Right cardiac atrium (tissue), 5 donors: ENCODE measurements around the gene AP3S2. TPM values are rescaled to one million over a fixed set of nuclear protein-coding genes. Genes with fewer than 3 reads are reported as not detected.

Experiments used
- ATAC-seq, 2 donors: fragments of 200-7000 bp; cut with Tn5 transposase; one replicate each; pipeline versions ENCODE4 v1.8.0 to v1.9.1; 2020; ENCODE audit warnings: moderate library complexity in 2 of 2, mild to moderate bottlenecking in 1 of 2
- DNase-seq, 3 donors: peaks; one replicate each; pipeline ENCODE4 v3.0.0-alpha.2; 2020
- H3K27ac ChIP-seq: one replicate; pipeline ENCODE4 v1.5.1; 2013; ENCODE audit warnings: mild to moderate bottlenecking, low read length, control low read depth, moderate library complexity
- H3K27me3 ChIP-seq: one replicate; pipeline ENCODE4 v1.6.1; 2013; ENCODE audit not compliant: control insufficient read depth, insufficient read depth
- H3K4me1 ChIP-seq: one replicate; pipeline ENCODE4 v1.6.1; 2013; ENCODE audit warnings: low read length; ENCODE audit not compliant: control insufficient read depth, insufficient read depth
- H3K4me3 ChIP-seq: one replicate; pipeline ENCODE4 v1.5.1; 2013; ENCODE audit warnings: low read length, control low read depth
- H3K9me3 ChIP-seq: one replicate; pipeline ENCODE4 v1.6.1; 2013; ENCODE audit warnings: low read length; ENCODE audit not compliant: control insufficient read depth
- WGBS: extraction: QIAGEN DNeasy Blood & Tissue Kit; methylation state at CpG from one replicate; pipeline ENCODE4 v1.1.7; 2013; 5-methylcytosine and 5-hydroxymethylcytosine counted together
- intact Hi-C, 4 donors: fragments of 100-400 bp; cut with DNase I; formaldehyde crosslinking; loops; one replicate each; pipeline versions ENCODE4 v1.11.0 to v1.14.0; 2022 to 2023
- polyA plus RNA-seq: library from polyadenylated mRNA; stranded (reverse); fragments of 200-250 nt; gene quantifications from one replicate; pipeline ENCODE4 v1.2.3, GENCODE V29; 2013
- total RNA-seq, 4 donors: library from RNA; stranded (reverse); fragmentation: NEBNext Ultra II Directional; extraction: Animal tissue kit (Norgen Biotek cat#: 25700); gene quantifications; one replicate each; pipeline ENCODE4 v1.2.1, GENCODE V29; 2021
- donor health status: healthy with polysubstance abuse.
- donor health status: DM: no; HTN: yes; CAD: no.
- donor health status: DM: no; HTN: no; CAD: no.
- donor health status: DM: no; HTN: yes; CAD: no; lungs with severe emphysema.
- donor health status: DM: yes; HTN: yes; CAD: no.

AP3S2 gene
- total and polyA plus RNA-seq, 5 donors = 28.8 to 42.6 (median 40.2) TPM

GRCh38 chr15:89805241-89806209 lies 88.3 kb downstream of the AP3S2 start:
- DNase-seq = peak in 1 of 3 donors; percentile 33
- Histone ChIP-seq H3K4me1 (peaks cover 2% of the 10 kb centered on the region), H3K4me3 (no peak overlapping the region), H3K27ac (no peak overlapping the region), H3K9me3 (no peaks in the 10 kb centered on the region), H3K27me3 (no peaks in the 10 kb centered on the region)
- intact Hi-C loops = no loop called here
- no peak for ATAC-seq
- 89% methylated on average over 29 of the region's 29 CpGs for WGBS

GRCh38 chr15:89803941-89804800 lies 89.6 kb downstream of the AP3S2 start:
- 91% methylated on average over 29 of the region's 29 CpGs for WGBS
- no peaks in the 10 kb centered on the region for H3K9me3 ChIP-seq
- H3K27ac ChIP-seq = no peak overlapping the region
- no peaks in the 10 kb centered on the region for H3K4me1 ChIP-seq
- ATAC-seq = no peak
- no peaks in the 10 kb centered on the region for H3K27me3 ChIP-seq
- no peak overlapping the region for H3K4me3 ChIP-seq
- intact Hi-C loops = no loop called here
- peak in 2 of 3 donors; percentile 20 to 59 for DNase-seq

GRCh38 chr15:89802986-89803824 lies 90.6 kb downstream of the AP3S2 start:
- intact Hi-C loops = no loop called here
- 90% methylated on average over 24 of the region's 24 CpGs for WGBS

GRCh38 chr15:89802231-89802928 lies 91.4 kb downstream of the AP3S2 start:
- H3K4me3 ChIP-seq = no peak overlapping the region
- WGBS = 59% methylated on average over 16 of the region's 16 CpGs
- H3K27ac ChIP-seq = no peak overlapping the region
- no peaks in the 10 kb centered on the region for H3K4me1 ChIP-seq
- no peaks in the 10 kb centered on the region for H3K27me3 ChIP-seq
- H3K9me3 ChIP-seq = no peaks in the 10 kb centered on the region
- intact Hi-C loops = no loop called here
- DNase-seq = peak in 2 of 3 donors; percentile 16 to 45
- ATAC-seq = peak in 1 of 2 donors; percentile 36

More at GRCh38 chr15:89802986-89803824, 90.6 kb downstream of the AP3S2 start:
- no peaks in the 10 kb centered on the region for H3K9me3 ChIP-seq
- peak in 1 of 3 donors; percentile 34 for DNase-seq
- H3K4me1 ChIP-seq = no peaks in the 10 kb centered on the region
- no peak overlapping the region for H3K27ac ChIP-seq
- no peaks in the 10 kb centered on the region for H3K27me3 ChIP-seq
- ATAC-seq = no peak
- no peak overlapping the region for H3K4me3 ChIP-seq

- no peak overlapping the region for H3K27ac ChIP-seq
- WGBS = 91% methylated on average over 21 of the region's 21 CpGs
- intact Hi-C loops = no loop called here
- ATAC-seq (no peak), DNase-seq (peak in 2 of 3 donors; percentile 9 to 50)
- H3K9me3 ChIP-seq = no peaks in the 10 kb centered on the region
- no peaks in the 10 kb centered on the region for H3K27me3 ChIP-seq
- H3K4me1 ChIP-seq = no peaks in the 10 kb centered on the region
- H3K4me3 ChIP-seq = no peak overlapping the region
Measured at GRCh38 chr15:89801471-89802195, 92.2 kb downstream of the AP3S2 start.

GRCh38 chr15:89799918-89800498 lies 93.8 kb downstream of the AP3S2 start:
- WGBS = 93% methylated on average over 2 of the region's 2 CpGs
- Histone ChIP-seq H3K4me3 (no peak overlapping the region), H3K9me3 (no peaks in the 10 kb centered on the region), H3K27me3 (no peaks in the 10 kb centered on the region), H3K4me1 (no peaks in the 10 kb centered on the region), H3K27ac (no peak overlapping the region)
- intact Hi-C loops = no loop called here
- ATAC-seq = no peak
- DNase-seq = peak in 1 of 3 donors; percentile 9

GRCh38 chr15:89799011-89799911 lies 94.5 kb downstream of the AP3S2 start:
- peak in 1 of 3 donors; percentile 24 for DNase-seq
- Histone ChIP-seq H3K4me3 (no peak overlapping the region), H3K27me3 (no peaks in the 10 kb centered on the region), H3K9me3 (no peaks in the 10 kb centered on the region), H3K4me1 (no peaks in the 10 kb centered on the region), H3K27ac (no peak overlapping the region)
- 84% methylated on average over 20 of the region's 20 CpGs for WGBS
- intact Hi-C loops = no loop called here
- ATAC-seq = no peak

GRCh38 chr15:89797678-89798201 lies 96.1 kb downstream of the AP3S2 start:
- H3K27ac ChIP-seq = no peak overlapping the region
- intact Hi-C loops = no loop called here
- H3K4me1 ChIP-seq = no peaks in the 10 kb centered on the region
- H3K9me3 ChIP-seq = no peaks in the 10 kb centered on the region
- no peak overlapping the region for H3K4me3 ChIP-seq
- no peaks in the 10 kb centered on the region for H3K27me3 ChIP-seq
- WGBS = 95% methylated on average over 4 of the region's 4 CpGs
- DNase-seq (no peak), ATAC-seq (no peak)
